NCI-H748 (cell line): ENCODE results near the gene CYSTM1.

Experiments
- DNase-seq: peaks from one replicate; lab custom pipeline; 2025; ENCODE audit not compliant: unreplicated experiment; lab: John Stamatoyannopoulos, UW

The CYSTM1 gene

DNA sequence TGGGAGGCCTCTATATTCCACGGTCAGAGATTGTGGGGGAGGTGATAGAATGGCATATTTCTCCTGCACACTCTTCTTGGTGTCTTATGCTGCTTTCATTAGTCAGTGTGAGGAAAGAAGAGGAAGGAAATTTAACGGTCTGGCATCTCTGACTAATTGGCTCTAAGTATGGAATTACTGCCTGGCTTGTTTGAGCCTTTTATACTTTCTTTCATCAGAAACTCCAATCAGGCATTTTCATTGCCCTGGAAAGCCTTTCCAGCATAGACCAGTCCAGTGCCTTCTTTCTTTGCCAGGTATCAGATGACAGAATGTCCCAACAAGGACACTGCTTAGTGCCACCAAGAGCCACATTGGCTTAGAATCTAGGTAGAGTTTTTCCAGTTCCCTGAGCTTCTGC lies 30.2 kb downstream of the CYSTM1 start:
- DNase-seq = no peak

DNA sequence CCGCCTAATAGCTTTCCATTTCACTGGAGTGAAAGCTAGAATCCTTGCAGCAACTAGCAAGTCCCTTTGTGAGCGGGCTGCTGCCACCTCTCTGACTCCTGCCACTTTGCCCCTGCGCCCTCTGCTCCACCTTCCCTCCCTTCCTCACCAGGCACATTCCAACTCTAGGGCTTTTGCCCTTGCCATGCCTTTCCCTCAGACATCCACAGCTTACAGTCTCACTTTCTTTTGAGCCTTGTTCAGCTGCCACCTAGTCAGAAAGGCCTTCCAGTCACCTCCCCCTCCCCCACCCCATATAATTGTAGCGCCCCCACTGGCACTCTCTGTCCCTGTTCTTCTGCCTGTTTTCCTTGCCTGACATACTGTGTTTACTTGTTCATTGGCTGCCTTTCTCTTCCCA lies 31.0 kb downstream of the CYSTM1 start:
- no peak for DNase-seq

DNA sequence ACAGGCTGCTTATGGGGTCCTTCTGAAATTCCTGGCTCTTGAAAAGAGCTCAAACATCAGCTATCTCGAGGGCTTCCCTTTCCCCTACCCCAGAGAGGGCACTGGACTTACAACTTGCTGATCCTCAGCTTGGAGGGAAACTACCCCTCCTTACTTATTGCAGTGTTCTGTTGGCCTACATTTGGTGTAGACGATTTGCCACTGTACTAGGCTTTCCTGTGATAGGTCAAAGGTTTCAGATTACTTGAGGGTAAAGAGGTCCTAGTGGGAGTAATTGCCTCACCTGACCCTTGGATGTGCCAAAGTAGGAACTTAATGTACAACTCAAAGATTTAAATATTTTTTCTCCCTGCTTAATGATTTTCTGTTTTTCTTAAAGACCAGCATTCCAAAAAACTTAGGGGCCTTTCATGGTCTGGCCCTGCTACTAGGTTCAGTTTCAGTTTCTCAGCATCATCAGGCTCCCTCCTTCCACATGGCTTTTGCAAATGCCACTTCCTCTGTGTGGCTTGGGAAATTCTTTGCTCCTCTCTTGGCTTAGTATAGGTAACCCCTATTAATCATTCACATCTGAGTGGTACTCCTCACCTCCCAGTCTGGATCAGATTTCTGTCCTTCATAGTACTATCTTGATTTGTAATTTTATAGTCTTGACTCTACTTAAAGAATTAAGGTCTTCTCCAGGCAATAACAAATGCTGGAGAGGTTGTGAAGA lies 32.4 kb downstream of the CYSTM1 start:
- DNase-seq = no peak

DNA sequence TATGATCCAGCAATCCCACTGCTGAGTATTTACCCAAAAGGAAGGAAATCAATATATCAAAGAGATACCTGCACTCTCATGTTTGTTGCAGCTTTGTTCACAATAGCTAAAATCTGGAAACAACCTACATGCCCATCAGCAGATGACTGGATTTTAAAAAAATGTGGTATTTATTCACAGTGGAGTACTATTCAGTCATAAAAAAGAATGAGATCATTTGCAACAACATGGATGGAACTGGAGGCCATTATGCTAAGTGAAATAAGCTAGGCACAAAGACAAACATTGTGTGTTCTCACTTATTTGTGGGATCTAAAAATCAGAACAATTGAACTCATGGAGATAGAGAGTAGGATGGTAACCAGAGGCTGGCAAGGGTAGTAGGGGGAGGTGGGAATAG lies 33.1 kb downstream of the CYSTM1 start:
- DNase-seq = no peak

DNA sequence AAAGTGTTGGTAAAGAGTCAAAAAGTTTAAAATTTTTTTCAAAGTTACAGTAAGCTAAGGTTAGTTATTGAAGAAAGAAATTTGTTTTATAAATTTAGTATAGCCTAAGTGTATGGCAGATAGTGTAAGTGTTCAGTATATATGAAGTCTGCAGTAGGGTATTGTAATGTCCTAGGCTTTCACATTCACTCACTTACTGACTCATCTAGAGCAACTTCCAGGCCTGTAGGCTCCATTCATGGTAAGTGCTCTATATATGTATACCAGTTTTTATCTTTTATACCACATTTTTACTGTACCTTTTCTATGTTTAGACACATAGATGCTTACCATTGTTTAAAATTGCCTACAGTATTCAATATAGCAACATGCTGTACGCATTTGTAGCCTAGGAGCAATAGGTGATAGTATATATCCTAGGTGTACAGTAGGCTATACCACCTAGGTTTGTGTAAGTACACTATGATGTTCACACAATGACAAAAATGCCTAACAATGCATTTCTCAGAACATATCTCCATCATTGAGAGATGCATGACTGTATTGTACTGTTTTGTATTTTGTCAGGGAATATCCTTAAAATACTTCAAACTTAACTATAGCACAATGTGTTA lies 38.5 kb downstream of the CYSTM1 start:
- no peak for DNase-seq

DNA sequence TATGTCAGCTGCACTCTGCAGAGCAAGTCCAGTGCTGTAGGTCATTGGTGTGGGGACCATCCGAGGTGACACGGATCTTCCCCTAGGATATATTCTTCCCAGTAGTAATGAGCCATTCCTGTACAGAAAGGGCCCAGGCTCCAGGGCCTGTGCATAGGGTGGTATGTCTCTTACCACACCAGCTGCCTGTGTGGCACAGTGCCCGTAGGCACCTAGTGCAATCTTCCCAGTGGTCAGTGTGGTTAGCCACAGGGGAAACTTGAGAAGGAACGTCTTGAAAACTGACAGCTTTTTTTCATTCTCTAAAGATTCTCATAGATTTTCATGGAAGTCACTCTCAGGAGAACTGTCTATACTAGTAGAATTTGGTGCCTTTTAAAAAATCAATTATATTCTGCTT lies 39.8 kb downstream of the CYSTM1 start:
- no peak for DNase-seq

DNA sequence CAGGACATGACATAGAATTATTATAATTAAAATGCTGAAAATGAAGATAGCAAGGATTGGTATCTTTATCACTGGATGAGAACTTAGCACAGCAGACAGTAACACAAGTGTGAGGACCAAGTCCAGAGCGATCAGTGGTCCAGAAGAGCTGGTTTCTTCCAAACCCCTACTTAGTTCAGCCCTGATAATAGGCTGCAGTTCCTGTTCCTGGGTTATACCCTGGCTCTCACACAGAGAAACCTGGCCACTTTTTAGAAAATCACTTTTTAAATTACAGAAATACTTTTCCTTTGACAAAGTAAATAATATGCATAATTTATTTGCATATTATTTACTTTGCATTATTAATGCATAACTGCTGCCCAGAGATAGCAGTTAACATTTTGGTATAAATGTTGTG lies 40.3 kb downstream of the CYSTM1 start:
- no peak for DNase-seq

DNA sequence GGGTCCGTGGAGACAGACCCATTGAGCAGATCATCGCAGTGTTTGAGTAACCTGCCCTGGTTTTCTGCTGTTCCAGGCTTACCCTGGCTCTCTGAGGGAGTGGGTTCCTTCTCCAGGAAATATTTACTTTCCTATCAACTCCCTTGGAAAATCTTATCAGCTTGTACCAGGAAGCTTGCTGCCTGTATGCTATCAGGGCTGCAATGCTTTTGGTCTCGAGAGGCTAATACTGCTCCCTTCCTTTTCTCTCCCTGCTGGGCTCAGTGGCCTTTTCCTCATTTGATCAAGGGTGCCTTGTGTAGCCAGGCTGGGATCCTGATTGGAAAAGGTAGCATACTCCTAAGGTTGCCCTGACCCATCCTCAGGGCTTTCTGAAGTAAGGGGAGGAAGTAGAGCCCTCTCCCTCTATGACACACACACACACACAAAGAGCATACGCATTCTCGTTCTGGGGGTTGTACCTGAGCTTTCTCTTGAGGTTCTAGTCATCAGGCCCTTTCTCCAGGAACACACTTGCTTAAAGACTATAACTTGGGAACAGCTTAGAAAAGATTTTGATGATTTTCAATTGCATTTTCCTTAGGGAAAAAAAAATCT lies 41.6 kb downstream of the CYSTM1 start:
- no peak for DNase-seq

DNA sequence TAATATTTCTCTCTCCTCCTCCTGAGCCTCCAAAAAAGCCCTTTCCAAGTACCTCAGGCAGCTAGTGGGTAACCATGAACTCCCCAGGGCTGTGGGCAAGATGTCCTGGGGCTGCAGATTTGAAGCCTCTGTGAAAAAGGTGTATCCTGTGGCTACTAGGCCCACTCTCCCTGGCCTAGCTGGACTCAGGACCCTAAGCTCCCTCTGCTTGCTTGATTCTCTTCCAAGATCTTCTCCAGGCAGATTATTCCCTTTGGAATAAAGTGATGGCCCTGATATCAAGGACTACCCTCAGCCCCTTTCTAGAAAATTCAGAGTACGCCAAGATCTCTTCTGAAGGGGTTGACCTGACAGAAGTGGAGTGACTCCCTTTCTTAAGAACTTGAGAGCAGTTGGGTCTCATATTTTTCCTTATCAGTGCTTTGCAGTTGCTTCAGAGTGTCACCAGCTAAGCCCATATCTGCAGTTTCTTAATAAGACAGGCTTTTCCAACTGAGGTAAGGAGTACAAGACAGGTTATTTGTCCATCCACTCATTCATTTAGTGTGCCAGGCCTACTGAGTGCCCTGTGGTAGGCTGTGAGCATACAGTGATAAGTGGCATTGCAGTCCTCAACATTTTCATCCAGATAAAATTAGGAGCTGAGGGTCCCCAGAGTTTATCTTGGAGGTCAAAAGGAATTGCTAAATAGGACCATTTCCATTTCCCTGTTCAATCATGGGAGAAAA lies 42.5 kb downstream of the CYSTM1 start:
- no peak for DNase-seq

DNA sequence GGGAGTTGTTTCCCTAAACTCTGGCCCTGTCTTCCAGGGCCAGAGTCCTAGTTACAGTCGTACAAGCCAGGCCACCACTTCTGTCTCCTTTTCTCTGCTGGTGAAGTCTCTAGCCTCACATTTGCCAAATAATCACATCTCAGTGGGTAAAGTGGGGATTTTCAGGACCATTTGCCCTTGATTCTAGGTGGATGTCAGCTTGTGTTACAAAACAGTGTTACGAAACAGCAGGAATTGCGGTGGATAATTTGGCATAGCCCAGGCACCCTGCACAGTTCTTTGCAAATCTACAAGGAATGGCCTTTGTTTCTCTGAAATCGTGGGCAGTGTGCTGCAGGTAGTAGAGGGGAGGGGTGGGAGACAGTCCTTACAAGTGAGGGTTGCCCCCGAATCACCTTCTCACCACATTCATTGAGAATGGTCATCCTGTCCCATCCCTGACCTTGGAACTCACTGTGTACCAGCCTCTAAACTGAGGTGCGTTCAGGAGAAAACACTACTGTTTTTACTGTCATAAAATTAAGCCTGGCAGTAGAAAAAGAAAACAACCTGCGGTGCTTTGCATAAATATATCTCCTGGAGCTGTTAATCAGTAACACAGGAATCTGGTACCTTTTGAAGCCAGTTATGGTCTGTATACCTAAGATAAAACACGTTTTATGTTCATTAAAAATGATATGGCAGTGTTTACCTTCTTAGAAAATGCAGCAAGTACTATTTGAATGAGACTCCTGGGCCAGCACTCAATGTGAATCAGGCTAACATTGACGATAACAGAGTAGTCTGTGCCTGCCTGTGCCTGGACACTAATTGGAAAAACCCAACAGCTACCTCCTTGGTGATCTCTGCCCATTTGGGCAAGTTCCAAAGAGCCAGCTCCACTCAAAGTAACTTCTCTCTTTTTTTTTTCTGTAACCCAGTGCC lies 44.3 kb downstream of the CYSTM1 start:
- no peak for DNase-seq

DNA sequence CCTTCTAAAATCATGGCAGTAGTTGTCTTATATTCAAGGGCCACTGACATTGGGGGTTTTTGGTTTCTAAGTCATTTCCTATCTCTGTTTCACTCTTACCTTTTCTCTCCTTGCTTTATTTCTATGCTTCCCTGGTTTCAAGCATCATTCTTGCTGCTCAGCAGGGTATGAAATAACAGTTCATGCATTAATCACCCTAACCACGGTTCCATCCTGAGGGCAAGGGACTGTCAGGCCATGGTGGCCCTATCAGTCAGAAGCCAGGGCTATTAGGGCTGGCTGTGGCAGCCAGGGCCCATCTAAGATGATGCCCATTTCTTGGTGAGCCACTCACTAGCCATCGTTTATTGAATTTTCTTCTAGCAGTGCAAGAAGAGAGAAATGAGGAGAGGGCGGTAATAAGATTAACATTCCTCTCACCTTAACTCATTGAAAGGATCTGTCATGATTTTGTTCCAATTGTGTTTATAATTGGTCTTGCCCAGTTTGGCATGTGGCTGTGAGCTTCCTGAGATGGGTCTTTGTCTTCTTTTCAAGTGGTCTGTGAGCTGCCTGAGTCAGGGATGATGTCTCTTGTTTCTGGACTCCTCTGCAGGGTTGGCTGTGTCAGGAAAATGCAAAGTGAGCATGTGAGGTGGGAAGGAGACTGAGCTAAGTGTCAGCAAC lies 45.2 kb downstream of the CYSTM1 start:
- DNase-seq = no peak

DNA sequence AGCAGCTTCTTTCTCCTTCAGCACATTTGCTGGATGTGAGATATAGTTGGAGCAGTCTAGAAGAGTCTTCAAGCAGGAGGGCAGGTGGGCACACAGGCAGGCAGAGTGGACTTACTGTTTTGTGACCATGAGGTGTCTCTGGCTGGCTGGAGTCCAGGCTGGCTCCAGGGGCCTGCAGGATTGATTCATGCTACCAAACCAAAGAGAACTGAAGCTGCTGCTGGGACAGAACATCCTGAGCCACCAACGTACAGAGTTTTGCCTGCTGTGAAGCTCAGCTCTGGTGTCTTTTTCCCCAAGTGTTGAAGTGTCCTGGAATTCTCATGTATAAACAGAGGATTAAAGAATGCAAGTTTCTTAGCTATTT lies 45.7 kb downstream of the CYSTM1 start:
- DNase-seq = no peak

DNA sequence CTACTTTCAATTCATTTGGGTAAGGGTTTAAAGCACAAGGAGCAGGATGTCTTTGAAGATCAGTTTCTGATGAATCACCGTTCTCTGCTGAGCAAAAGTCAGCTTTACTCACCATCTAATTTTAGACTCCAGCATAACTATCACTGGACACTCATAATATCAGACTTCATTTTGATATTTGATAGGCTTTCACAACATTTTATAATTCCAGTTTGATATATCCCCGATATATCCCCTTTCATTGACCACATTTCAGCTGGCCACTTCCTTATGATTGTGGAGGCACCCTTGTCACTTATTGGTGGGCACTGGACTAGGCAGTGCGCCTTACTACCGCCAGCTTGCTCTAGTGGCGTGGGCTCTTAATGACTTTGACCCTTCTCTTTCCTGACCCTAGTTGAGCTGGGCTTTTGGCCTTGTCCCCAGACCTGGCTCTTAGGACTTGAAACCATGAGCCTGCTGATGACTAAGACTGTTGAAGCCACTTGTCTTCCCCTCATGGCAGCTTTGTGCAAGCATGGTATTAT lies 46.8 kb downstream of the CYSTM1 start:
- no peak for DNase-seq

DNA sequence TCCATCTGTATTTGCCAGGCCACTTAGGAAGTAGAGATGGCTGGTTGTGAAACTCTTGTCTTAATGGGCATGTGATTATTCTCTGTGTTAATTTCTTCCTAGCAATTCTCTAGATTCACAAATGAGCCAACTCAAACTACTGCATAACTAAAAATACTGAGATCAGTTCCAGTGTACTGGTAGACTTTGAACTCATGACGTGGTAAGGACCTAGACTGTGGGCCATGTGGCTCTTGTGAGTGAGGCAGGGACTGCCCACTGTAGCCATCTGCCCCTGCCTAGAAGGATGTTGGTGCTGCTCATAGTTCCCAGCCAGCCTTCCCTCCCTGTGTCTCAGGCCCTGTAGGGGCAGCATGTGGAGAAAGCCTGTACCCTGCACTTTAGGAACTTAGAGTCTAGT lies 47.4 kb downstream of the CYSTM1 start:
- no peak for DNase-seq

DNA sequence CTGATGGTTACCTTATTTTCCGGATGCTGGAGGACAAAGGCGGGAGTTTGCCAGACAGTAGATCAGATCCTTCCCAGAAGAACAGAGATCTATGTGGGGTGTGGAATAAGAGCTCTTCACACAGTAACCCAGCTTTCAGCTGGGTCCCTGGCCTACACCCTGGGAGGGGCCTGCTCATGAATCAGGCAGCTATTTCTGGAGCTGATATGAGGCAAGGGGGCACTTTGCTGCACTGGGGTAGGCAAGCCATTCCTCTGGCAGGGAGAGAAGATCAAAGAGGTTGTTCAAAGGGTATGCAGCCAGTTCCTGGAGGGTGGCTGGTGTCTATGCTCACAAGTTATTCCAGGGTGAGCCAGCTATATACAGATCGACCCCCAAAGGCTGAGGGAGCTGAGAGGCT lies 48.6 kb downstream of the CYSTM1 start:
- DNase-seq = no peak

DNA sequence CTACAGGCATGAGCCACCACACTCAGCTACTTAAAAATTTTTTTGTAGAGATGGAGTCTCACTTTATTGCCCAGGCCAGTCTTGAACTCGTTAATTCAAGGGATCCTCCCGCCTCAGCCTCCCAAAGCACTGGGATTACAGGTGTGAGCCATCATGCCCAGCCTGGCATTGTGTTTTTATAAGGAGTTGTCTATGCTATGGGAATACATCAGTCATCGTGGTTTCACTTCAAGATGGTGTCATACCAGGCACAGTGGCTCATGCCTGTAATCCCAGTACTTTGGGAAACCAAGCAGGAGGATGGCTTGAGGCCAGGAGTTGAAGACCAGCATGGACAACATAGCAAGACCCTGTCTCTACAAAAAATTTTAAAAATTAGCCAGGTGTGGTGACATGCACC lies 49.7 kb downstream of the CYSTM1 start:
- DNase-seq = no peak

DNA sequence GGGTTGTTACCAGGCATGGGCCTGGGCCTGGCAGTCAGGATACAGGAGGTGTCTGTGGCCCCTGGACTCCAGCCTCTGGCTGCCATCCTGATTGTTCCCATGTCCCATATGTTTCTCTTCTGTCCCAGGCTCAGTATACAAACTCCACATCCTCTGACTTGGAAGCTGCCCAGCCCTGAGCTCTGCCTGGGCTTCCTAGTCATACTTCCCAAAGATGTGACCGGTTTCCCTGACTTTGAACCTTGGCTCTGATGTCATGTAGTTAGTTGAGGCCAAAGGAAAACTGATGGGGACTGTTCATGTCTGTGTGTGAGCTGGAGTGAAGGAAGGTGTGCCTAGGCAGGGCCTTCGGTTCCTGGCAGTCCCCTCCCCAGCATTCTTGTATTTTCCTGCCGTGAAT lies 50.4 kb downstream of the CYSTM1 start:
- no peak for DNase-seq

DNA sequence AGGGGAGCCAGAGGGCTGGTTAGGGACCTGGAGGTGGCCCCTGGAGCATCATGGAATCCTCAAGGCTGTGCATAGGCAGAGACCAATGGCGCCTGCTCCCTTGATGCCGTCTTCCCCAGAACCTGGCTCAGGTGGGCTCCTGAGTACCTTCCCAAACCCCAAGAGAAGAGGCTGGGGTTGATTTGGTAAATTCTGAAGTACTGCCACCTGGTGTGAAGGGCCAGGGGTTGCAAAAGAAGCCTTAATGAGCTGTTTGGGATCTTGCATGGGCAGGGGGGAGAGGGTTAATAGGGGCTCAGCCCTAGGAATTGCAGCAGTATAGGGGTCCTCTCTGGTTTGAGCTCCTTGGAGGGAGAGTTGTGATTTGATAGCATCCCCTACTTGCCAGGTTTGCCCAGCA lies 52.1 kb downstream of the CYSTM1 start:
- DNase-seq = no peak

DNA sequence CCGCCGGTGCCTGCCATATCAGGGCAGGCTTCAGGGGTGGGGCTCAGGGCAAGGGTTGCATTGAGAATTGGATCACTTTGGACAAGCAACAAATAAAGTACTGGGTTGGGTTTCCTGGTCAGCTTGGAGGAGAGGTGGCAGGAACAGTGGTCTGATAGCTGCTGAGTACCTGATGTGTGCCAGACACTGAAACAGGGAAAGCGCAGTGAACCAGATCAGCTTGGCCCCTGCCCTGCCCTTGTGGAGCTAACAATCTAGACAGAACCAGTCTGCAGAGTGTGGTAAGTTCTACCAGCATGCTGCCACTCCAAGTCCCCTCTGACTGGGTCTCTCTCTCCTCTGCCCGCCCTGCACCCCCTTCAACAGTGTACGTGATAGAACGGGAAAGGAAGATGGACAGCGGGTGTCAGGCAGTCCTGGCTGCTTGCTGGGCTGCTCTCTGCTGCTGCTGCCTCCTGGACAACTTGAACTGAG lies 53.4 kb downstream of the CYSTM1 start:
- no peak for DNase-seq

DNA sequence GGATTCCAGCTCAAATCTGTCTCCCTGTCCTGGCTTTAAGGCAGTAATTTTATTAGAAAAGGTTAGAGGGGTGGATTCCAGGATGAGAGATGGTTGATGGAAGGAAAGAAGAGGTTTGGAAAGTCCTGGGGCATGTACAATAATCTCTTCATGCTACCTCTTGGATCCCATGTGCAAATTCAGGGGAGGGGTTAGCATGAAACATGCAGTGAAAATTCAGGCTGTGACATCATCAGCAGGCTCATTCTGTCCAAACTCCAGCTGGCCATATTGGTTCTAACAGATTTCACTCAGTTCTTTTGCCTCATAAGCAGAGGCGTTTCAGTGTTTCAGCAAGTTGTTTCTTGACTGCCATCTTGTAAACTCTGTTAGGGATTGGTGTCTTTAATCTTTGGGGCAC lies 55.4 kb downstream of the CYSTM1 start:
- no peak for DNase-seq
